ENCODE data around the gene IL2RG. TPM values are rescaled to one million over a fixed set of nuclear protein-coding genes. Genes with fewer than 3 reads are reported as not detected.

IL2RG gene
- total RNA-seq, 2 donors from 2014 or later = 4.9 to 14.2 TPM

- Histone ChIP-seq H3K27me3 (replicated peaks; ENCODE audit: insufficient read depth) (no peaks in the 10 kb centered on the region), H3K9me3 (no peaks in the 10 kb centered on the region), H3K36me3 (no peaks in the 10 kb centered on the region), H3K4me1 (ENCODE audit: control insufficient read depth in 1 of 2, low read depth in 2 of 2) (peaks cover 0 to 4% of the 10 kb centered on the region in 2 donors), H3K4me3 (peak overlapping the region; percentile 83), H3K27ac (no peak overlapping the region)
- ATAC-seq (ENCODE audit: insufficient number of reproducible peaks, low FRiP score, low read depth) (no peak), DNase-seq (ENCODE audit: low spot score) (no peak)
- TF ChIP-seq, protein P1, sequence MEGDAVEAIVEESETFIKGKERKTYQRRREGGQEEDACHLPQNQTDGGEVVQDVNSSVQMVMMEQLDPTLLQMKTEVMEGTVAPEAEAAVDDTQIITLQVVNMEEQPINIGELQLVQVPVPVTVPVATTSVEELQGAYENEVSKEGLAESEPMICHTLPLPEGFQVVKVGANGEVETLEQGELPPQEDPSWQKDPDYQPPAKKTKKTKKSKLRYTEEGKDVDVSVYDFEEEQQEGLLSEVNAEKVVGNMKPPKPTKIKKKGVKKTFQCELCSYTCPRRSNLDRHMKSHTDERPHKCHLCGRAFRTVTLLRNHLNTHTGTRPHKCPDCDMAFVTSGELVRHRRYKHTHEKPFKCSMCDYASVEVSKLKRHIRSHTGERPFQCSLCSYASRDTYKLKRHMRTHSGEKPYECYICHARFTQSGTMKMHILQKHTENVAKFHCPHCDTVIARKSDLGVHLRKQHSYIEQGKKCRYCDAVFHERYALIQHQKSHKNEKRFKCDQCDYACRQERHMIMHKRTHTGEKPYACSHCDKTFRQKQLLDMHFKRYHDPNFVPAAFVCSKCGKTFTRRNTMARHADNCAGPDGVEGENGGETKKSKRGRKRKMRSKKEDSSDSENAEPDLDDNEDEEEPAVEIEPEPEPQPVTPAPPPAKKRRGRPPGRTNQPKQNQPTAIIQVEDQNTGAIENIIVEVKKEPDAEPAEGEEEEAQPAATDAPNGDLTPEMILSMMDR (IDR thresholded peaks at IDR 0.05) = no peak
These were observed 14.7 kb downstream of the IL2RG start for GRCh38 chrX:71096760-71097032.

DNA sequence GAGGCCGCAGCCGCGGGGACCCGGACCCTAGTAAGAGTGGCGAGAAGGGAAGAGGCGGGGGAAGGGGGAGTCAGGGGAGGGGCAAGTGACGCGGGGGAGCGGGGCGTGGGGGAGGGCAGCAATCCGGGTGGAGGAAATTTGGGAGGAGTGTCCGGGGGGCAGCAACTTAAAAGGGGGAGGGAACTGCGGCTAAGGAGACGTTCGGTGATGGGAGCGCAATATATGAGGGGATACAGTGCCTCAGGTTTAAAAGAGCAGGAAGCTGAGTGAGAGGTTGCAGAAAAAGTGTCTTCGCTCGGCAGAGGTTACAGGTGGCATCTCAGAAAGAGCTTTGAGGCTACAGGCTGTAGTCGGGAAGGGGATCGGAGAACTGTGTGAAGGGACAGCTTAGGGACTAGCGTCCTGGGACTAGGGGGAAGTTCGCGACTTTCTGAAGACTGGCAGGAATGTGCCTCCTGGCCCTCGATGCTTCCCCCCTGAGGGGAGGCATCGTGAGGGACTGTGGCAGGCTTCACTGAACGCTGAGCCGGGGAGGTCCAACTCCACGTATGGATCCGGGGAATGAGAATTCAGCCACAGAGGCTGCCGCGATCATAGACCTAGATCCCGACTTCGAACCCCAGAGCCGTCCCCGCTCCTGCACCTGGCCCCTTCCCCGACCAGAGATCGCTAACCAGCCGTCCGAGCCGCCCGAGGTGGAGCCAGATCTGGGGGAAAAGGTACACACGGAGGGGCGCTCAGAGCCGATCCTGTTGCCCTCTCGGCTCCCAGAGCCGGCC lies 15.2 kb downstream of the IL2RG start:
- Histone ChIP-seq H3K4me3 (peak overlapping the region; percentile 83), H3K4me1 (ENCODE audit: control insufficient read depth in 1 of 2, low read depth in 2 of 2) (peaks cover 0 to 4% of the 10 kb centered on the region in 2 donors), H3K36me3 (no peaks in the 10 kb centered on the region), H3K27ac (no peak overlapping the region), H3K27me3 (replicated peaks; ENCODE audit: insufficient read depth) (no peaks in the 10 kb centered on the region), H3K9me3 (no peaks in the 10 kb centered on the region)
- TF ChIP-seq, protein P1 (IDR thresholded peaks at IDR 0.05) = no peak
- ATAC-seq (ENCODE audit: insufficient number of reproducible peaks, low FRiP score, low read depth) = peak; percentile 86
- no peak for DNase-seq (ENCODE audit: low spot score)

- H3K36me3 ChIP-seq = no peaks in the 10 kb centered on the region
- no peaks in the 10 kb centered on the region for H3K27me3 ChIP-seq (replicated peaks; ENCODE audit: insufficient read depth)
- TF ChIP-seq, protein P1 (IDR thresholded peaks at IDR 0.05) = no peak
- H3K4me3 ChIP-seq = peak within 1 kb of the TSS; percentile 83
- H3K9me3 ChIP-seq = no peaks in the 10 kb centered on the region
- peak; percentile 67 for DNase-seq (ENCODE audit: low spot score)
- no peak within 1 kb of the TSS for H3K27ac ChIP-seq
- H3K4me1 ChIP-seq (ENCODE audit: control insufficient read depth in 1 of 2, low read depth in 2 of 2) = peaks cover 0 to 4% of the 10 kb centered on the region in 2 donors
- peak; percentile 85 for ATAC-seq (ENCODE audit: insufficient number of reproducible peaks, low FRiP score, low read depth)
These were observed 15.8 kb downstream of the IL2RG start, which contains the start of gene FOXO4 for GRCh38 chrX:71095555-71095980. Gene FOXO4, plus strand, starts transcription at chrX:71095851. Its CDS starts 678 bp downstream, at chrX:71096529.

DNA sequence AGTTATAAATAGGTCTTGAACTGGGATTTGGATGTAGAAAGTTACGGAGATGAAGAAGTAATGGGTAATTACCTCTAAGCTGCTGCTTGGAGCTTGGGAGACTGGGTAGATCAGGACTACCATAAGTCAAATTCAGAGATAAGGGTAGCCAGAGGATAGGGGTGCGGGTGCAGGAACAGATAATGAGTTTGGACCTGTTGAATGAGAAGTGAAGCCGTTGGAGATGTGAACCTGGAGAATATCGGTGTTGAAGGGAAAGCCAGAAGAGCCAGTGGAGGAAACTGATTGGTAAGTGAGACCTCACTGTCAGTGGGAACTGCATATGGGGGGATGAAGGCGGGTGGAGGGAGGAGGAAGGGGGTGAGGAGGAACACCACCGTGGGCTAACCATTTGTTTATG lies 16.3 kb downstream of the IL2RG start:
- TF ChIP-seq, protein P1 (IDR thresholded peaks at IDR 0.05) = no peak
- ATAC-seq (ENCODE audit: insufficient number of reproducible peaks, low FRiP score, low read depth) = no peak
- Histone ChIP-seq H3K4me3 (peak overlapping the region; percentile 83), H3K9me3 (no peaks in the 10 kb centered on the region), H3K27ac (no peak overlapping the region), H3K27me3 (replicated peaks; ENCODE audit: insufficient read depth) (no peaks in the 10 kb centered on the region), H3K4me1 (ENCODE audit: control insufficient read depth in 1 of 2, low read depth in 2 of 2) (peaks cover 0 to 4% of the 10 kb centered on the region in 2 donors), H3K36me3 (no peaks in the 10 kb centered on the region)
- no peak for DNase-seq (ENCODE audit: low spot score)

DNA sequence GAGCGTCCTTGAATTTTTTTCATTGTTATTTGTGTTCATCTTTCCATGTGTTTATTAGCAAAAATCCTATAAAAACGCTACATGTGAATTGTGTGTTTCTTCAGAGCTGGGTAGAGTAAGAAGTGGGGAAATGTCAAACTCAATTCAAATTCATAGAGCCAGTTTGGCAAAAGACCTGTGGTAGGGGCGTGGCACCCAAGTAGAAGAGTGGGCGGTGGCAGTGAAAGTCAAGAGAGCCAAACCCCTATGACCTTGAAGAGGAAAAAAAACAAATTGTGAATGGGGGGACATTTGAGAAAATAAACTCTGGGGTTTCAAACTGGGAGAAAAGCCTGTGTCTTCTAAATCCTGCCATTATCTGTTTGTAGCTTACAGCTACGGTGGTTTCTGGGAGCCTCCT lies 20.1 kb downstream of the IL2RG start:
- no peak overlapping the region for H3K27ac ChIP-seq
- no peaks in the 10 kb centered on the region for H3K27me3 ChIP-seq (replicated peaks; ENCODE audit: insufficient read depth)
- no peaks in the 10 kb centered on the region for H3K36me3 ChIP-seq
- peaks cover 0 to 4% of the 10 kb centered on the region in 2 donors for H3K4me1 ChIP-seq (ENCODE audit: control insufficient read depth in 1 of 2, low read depth in 2 of 2)
- H3K9me3 ChIP-seq = no peaks in the 10 kb centered on the region
- no peak for ATAC-seq (ENCODE audit: insufficient number of reproducible peaks, low FRiP score, low read depth)
- H3K4me3 ChIP-seq = no peak overlapping the region
- TF ChIP-seq, protein P1 (IDR thresholded peaks at IDR 0.05) = no peak
- no peak for DNase-seq (ENCODE audit: low spot score)

Measured in thoracic aorta (tissue), 2 donors.